Lower leg skin (tissue), 3 donors: ENCODE data around the gene UNC5C.
"Not testable (repeated sequence)": the region's sequence is repeated elsewhere in the genome, so short reads cannot be mapped to it uniquely, and the experiment has no call there.

Experiments used
- POLR2A ChIP-seq, 2 donors: fragments of 450-650 bp; IDR thresholded peaks; one replicate each; pipeline ENCODE4 v1.6.1; 2016 to 2017; ENCODE audit warnings: antibody characterized with exemption in 2 of 2, mild to moderate bottlenecking in 1 of 2, moderate library complexity in 1 of 2
- TF ChIP-seq, protein P1 (sequence below), 3 donors: fragments of 450-650 bp; IDR thresholded peaks; one replicate each; pipeline ENCODE4 v1.5.1; 2016; ENCODE audit warnings: antibody characterized with exemption in 3 of 3, mild to moderate bottlenecking in 3 of 3, moderate library complexity in 2 of 3

DNA sequence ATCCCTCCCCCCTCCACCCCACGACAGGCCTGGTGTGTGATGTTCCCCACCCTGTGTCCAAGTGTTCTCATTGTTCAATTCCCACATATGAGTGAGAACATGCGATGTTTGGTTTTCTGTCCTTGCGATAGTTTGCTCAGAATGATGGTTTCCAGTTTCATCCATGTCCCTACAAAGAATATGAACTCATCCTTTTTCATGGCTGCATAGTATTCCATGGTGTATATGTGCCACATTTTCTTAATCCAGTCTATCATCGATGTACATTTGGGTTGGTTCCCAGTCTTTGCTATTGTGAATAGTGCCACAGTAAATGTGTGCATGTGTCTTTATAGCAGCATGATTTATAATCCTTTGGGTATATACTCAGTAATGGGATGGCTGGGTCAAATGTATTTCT, 414.8 kb downstream of the UNC5C start:
- TF ChIP-seq, protein P1, sequence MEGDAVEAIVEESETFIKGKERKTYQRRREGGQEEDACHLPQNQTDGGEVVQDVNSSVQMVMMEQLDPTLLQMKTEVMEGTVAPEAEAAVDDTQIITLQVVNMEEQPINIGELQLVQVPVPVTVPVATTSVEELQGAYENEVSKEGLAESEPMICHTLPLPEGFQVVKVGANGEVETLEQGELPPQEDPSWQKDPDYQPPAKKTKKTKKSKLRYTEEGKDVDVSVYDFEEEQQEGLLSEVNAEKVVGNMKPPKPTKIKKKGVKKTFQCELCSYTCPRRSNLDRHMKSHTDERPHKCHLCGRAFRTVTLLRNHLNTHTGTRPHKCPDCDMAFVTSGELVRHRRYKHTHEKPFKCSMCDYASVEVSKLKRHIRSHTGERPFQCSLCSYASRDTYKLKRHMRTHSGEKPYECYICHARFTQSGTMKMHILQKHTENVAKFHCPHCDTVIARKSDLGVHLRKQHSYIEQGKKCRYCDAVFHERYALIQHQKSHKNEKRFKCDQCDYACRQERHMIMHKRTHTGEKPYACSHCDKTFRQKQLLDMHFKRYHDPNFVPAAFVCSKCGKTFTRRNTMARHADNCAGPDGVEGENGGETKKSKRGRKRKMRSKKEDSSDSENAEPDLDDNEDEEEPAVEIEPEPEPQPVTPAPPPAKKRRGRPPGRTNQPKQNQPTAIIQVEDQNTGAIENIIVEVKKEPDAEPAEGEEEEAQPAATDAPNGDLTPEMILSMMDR (IDR thresholded peaks at IDR 0.05): not testable (repeated sequence)
- not testable (repeated sequence) for TF ChIP-seq POLR2A (IDR thresholded peaks at IDR 0.05)
